Endothelial cell of umbilical vein (primary cell): ENCODE results near the gene MSN. TPM values are rescaled to one million over a fixed set of nuclear protein-coding genes. Genes with fewer than 3 reads are reported as not detected.

Experiments
- BruUV-seq: library from RNA; stranded (reverse); fragments of 400-500 nt; replicated peaks from 2 replicates; lab custom pipeline; 2021; lab: Mats Ljungman, UMichigan
- CTCF ChIA-PET: fragments of 300-600, 350-600 bp; sonication (Branson Sonifier 250); formaldehyde crosslinking; loops from one replicate; lab custom pipeline; 2021; ENCODE audit warnings: antibody characterized with exemption, inconsistent platforms; lab: Charles Lee
- POLR2A ChIA-PET: fragments of 300-600, 350-600 bp; sonication (Branson Sonifier 250); formaldehyde crosslinking; loops from one replicate; lab custom pipeline; 2021; ENCODE audit warnings: antibody characterized with exemption, inconsistent platforms; lab: Charles Lee
- DNase-seq: peaks from one replicate; pipeline ENCODE4 v3.0.0-alpha.2; 2011; ENCODE audit warnings: low read depth, low spot score
- FAIRE-seq: peaks from 2 replicates; lab custom pipeline; 2011; peaks lifted over from hg19 to GRCh38; lab: Jason Lieb, UNC
- H2AFZ ChIP-seq: 2 replicates; pipeline ENCODE4 v1.6.0; 2012; ENCODE audit warnings: low read depth, low read length, control low read depth, inconsistent platforms
- H3K27ac ChIP-seq: 2 replicates; pipeline ENCODE4 v1.5.1; 2011; ENCODE audit warnings: low read depth, mild to moderate bottlenecking, control low read depth, low read length, moderate library complexity; ENCODE audit not compliant: insufficient read depth
- H3K27me3 ChIP-seq, 2 experiments: 2 replicates each; pipeline versions ENCODE4 v1.6.0 to v1.6.1; 2011; ENCODE audit warnings: low read length in 2 of 2, mixed read lengths in 1 of 2; ENCODE audit not compliant: control insufficient read depth in 2 of 2, insufficient read depth in 2 of 2
- H3K36me3 ChIP-seq, 2 experiments: 2 replicates in 1 of 2; 3 replicates in 1 of 2; pipeline ENCODE4 v1.5.1; 2011; ENCODE audit warnings: low read length in 2 of 2, mild to moderate bottlenecking in 1 of 2, moderate library complexity in 1 of 2; ENCODE audit not compliant: control insufficient read depth in 2 of 2, insufficient read depth in 2 of 2; ENCODE audit errors: extremely low read depth in 1 of 2
- H3K4me1 ChIP-seq: 3 replicates; pipeline ENCODE4 v1.5.1; 2011; ENCODE audit warnings: mild to moderate bottlenecking, low read length; ENCODE audit not compliant: control insufficient read depth, insufficient read depth; ENCODE audit errors: extremely low read depth
- H3K4me2 ChIP-seq: 2 replicates; pipeline ENCODE4 v1.6.1; 2011; ENCODE audit warnings: low read length, control low read depth, mixed read lengths; ENCODE audit not compliant: insufficient read depth
- H3K4me3 ChIP-seq, 3 experiments: fragments of 200-600 bp in 1 of 3; sonication (generic), shearing (Covaris generic) in 1 of 3; replicated peaks in 1 of 3; 2 replicates each; pipeline ENCODE4 v1.5.1; 2011 to 2016; ENCODE audit warnings: control low read depth in 3 of 3, low read length in 3 of 3, mild to moderate bottlenecking in 2 of 3, inconsistent platforms in 1 of 3, low read depth in 1 of 3, moderate library complexity in 1 of 3; ENCODE audit not compliant: insufficient read depth in 1 of 3
- H3K79me2 ChIP-seq: 2 replicates; pipeline ENCODE4 v1.6.0; 2012; ENCODE audit warnings: low read length, inconsistent platforms; ENCODE audit not compliant: control insufficient read depth, insufficient read depth
- H3K9ac ChIP-seq: replicated peaks from 2 replicates; pipeline ENCODE3; 2011; ENCODE audit warnings: low read length, control low read depth; ENCODE audit not compliant: insufficient read depth; ENCODE audit errors: extremely low read depth
- H3K9me1 ChIP-seq: replicated peaks from 3 replicates; pipeline ENCODE4 v1.6.0; 2011; ENCODE audit warnings: mild to moderate bottlenecking, low read length; ENCODE audit not compliant: control insufficient read depth, insufficient read depth; ENCODE audit errors: extremely low read depth
- H3K9me3 ChIP-seq: replicated peaks from 2 replicates; pipeline ENCODE4 v1.5.1; 2012; ENCODE audit warnings: low read length, inconsistent platforms; ENCODE audit not compliant: control insufficient read depth, insufficient read depth
- H4K20me1 ChIP-seq: replicated peaks from 2 replicates; pipeline ENCODE3; 2011; ENCODE audit warnings: mild to moderate bottlenecking, low read length; ENCODE audit not compliant: control insufficient read depth, insufficient read depth; ENCODE audit errors: extremely low read depth
- GATA2 ChIP-seq: IDR thresholded peaks from 2 replicates; pipeline ENCODE4 v1.7.0; 2011; ENCODE audit warnings: low read depth, mild to moderate bottlenecking, moderate library complexity, mixed read lengths, low read length; ENCODE audit not compliant: insufficient read length, insufficient read depth
- MYC ChIP-seq: IDR thresholded peaks from one replicate; pipeline ENCODE4 v1.6.1; 2011; ENCODE audit warnings: mild to moderate bottlenecking, low read depth, low read length
- POLR2AphosphoS5 ChIP-seq: IDR thresholded peaks from 2 replicates; pipeline ENCODE4 v1.6.1; 2012; ENCODE audit warnings: low read depth, mild to moderate bottlenecking, control low read depth, low read length, moderate library complexity; ENCODE audit not compliant: insufficient read depth
- dilution Hi-C: fragments of 300-500 bp; cut with MboI; formaldehyde crosslinking; loops from one replicate; pipeline ENCODE4 v1.15.0; 2019; ENCODE audit warnings: low sequenced_read_pairs; ENCODE audit not compliant: extremely low pct_ligation_motif_present
- intact Hi-C: fragments of 100-400 bp; cut with micrococcal nuclease; formaldehyde crosslinking; loops from one replicate; pipeline ENCODE4 v1.10.0; 2022
- polyA plus RNA-seq, 4 experiments: library from polyadenylated mRNA; depleted of rRNA in 3 of 4; stranded (reverse) in 3 of 4; unstranded in 1 of 4; fragments of >200 nt; gene quantifications; 2 replicates each; pipeline versions ENCODE4 v1.2.1 to v1.2.3, GENCODE V29; 2011 to 2012; ENCODE audit warnings: missing spikeins in 1 of 4
- total RNA-seq: library from RNA; stranded (reverse); gene quantifications from 2 replicates; pipeline ENCODE4 v1.2.3, GENCODE V29; 2021
- TF ChIP-seq, protein P1 (sequence below): IDR thresholded peaks from 2 replicates; pipeline ENCODE4 v1.6.1; 2011; ENCODE audit not compliant: insufficient read depth, insufficient read length

MSN gene
- total and polyA plus RNA-seq, 2 donors (not counting 3 experiments of a cell fraction or from before 2014, with no cell fraction given), result 528 to 635 TPM

DNA sequence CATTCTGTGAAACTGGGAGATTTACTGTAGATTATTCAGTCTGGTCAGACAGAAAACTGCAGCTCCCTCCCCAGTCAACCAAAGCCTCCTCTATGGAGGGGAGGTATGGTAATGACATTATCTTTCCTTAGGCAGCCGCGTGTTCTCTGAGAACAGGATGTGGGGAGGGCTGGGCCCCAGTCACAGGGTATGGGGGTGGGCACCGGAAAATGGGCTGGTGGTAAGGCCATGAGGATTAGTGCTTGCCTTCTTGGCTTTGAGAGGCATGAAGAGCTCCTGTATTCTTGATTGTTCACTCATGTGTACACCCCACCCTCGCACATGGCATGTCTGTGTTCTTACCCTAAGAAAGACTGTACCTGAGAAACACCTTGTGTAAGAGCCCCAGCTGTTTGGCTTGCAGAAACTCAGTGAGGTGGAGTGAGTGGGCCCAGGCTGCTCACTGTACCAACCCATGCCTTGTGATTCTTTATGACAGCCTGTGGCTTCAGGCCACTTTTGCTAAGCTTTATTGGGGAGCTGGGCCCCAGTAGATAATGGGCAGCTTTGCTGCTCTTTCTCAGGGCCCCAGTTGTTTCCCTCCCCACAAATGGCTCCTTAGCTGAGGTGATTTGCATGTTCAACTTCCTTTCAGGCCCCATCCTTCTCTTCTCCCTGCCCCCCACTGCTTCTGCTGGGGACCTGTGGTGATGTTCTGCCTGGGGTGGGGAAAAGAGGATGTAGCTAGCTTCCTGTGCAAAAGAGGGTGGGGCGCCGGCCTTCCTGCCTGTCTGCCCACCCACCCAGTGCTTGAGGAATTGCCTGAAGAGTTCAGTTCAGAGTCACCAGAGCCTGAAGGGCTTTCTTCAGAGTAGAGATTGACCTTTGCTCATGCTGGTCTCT, 30.7 kb downstream of the MSN start:
- BruUV-seq, result no TSS peak
- Histone ChIP-seq H3K27ac (peak overlapping the region; percentile 84), H3K9me1 (no peaks in the 10 kb centered on the region), H3K27me3 (no peaks in the 10 kb centered on the region), H4K20me1 (no peaks in the 10 kb centered on the region), H3K4me2 (peak overlapping the region; percentile 65), H3K36me3 (peaks cover 0 to 8% of the 10 kb centered on the region in 2 experiments), H3K4me3 (no peak overlapping the region), H3K4me1 (peaks cover 65% of the 10 kb centered on the region), H2AFZ (no peak overlapping the region), H3K79me2 (peaks cover 95% of the 10 kb centered on the region), H3K9me3 (no peaks in the 10 kb centered on the region), H3K9ac (peak overlapping the region; percentile 46)
- CTCF ChIA-PET, result interaction anchor here (0.8 to 1.8 kb wide), 5 partner anchors 12 to 97 kb away, joined by 3 to 6 read pairs (median 5); partner anchors contain the start of gene MSN
- POLR2A ChIA-PET, result interaction anchor here (0.6 to 1.2 kb wide), 4 partner anchors 8 to 97 kb away, joined by 3 to 4 read pairs (median 3); no protein-coding TSS in a partner anchor
- dilution Hi-C loops, result no loop called here
- FAIRE-seq (no peak), DNase-seq (peak; percentile 55)
- TF ChIP-seq POLR2AphosphoS5, result no peak
- TF ChIP-seq GATA2, result peak; percentile 11
- intact Hi-C loops, result loop anchor here (1.0 kb wide), 2 partner anchors 8 to 19 kb away; no protein-coding TSS in a partner anchor

DNA sequence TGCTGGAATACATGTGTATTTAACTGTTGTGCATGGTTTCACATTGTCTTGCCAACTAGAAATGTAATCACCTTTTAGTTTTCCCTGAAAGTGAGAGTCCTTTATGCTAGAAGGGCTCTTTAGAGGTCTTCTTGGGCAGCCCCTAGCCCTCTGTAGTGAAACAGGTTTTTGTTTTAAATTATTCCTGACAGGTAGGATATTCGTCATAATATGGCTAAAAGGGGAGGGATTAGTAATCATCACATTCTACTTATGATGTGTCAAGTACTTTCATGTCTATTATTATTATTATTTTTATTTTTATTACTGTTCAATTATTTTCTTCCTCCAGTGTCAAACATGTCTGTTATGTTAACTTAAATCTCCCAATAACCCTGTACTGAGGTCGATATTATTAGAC, 35.5 kb downstream of the MSN start:
- FAIRE-seq, result no peak
- Histone ChIP-seq H3K9me3 (no peaks in the 10 kb centered on the region), H4K20me1 (peaks cover 2% of the 10 kb centered on the region), H3K9ac (peak overlapping the region; percentile 25), H3K36me3 (peaks cover 0 to 5% of the 10 kb centered on the region in 2 experiments), H3K4me2 (no peak overlapping the region), H3K27me3 (no peaks in the 10 kb centered on the region), H3K79me2 (peaks cover 94% of the 10 kb centered on the region), H3K27ac (peak overlapping the region; percentile 89), H3K9me1 (no peaks in the 10 kb centered on the region), H2AFZ (no peak overlapping the region), H3K4me1 (peaks cover 72% of the 10 kb centered on the region), H3K4me3 (no peak overlapping the region)
- intact Hi-C loops (no loop called here), dilution Hi-C loops (no loop called here)
- no TSS peak for BruUV-seq
- TF ChIP-seq MYC, result no peak
- TF ChIP-seq, protein P1, sequence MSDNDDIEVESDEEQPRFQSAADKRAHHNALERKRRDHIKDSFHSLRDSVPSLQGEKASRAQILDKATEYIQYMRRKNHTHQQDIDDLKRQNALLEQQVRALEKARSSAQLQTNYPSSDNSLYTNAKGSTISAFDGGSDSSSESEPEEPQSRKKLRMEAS, result no peak
- POLR2A ChIA-PET, result interaction anchor here (1.3 to 1.8 kb wide), 4 partner anchors 28 to 102 kb away, joined by 3 to 8 read pairs (median 4); no protein-coding TSS in a partner anchor
- DNase-seq, result no peak
- CTCF ChIA-PET, result interaction anchor here (1.8 to 4.1 kb wide), 7 partner anchors 13 to 107 kb away, joined by 5 to 20 read pairs (median 16); partner anchors contain the start of gene MSN
